Adrenal gland (tissue), 12 donors: ENCODE results near the gene C12orf57. TPM values are rescaled to one million over a fixed set of nuclear protein-coding genes. Genes with fewer than 3 reads are reported as not detected.
A peak's percentile ranks its signal among the peaks of the same experiment; 100 is the strongest.

Source experiments
- DNase-seq, 7 donors: peaks; one replicate each; pipeline ENCODE4 v3.0.0-alpha.2; 2019 to 2020
- H3K27ac ChIP-seq, 5 donors: fragments of 200-600 bp; sonication (generic) in 4 of 5; 1 replicate in 3 of 5; 2 replicates in 2 of 5; pipeline versions ENCODE4 v1.5.1 to v1.8.0; 2016 to 2020; ENCODE audit warnings: mild to moderate bottlenecking in 1 of 5
- H3K27me3 ChIP-seq: fragments of 200-600 bp; 2 replicates; pipeline ENCODE4 v1.8.0; 2021
- H3K36me3 ChIP-seq, 2 donors: fragments of 200-600 bp; replicated peaks in 1 of 2; 1 replicate in 1 of 2; 2 replicates in 1 of 2; pipeline versions ENCODE4 v1.5.1 to v1.8.0; 2018 to 2022
- H3K4me1 ChIP-seq, 2 donors: fragments of 200-600 bp; replicated peaks in 1 of 2; 1 replicate in 1 of 2; 2 replicates in 1 of 2; pipeline versions ENCODE4 v1.5.1 to v1.8.0; 2018 to 2021
- H3K4me3 ChIP-seq, 4 donors: fragments of 200-600 bp; sonication (generic) in 3 of 4; one replicate each; pipeline ENCODE4 v1.5.1; 2016 to 2018
- H3K9me3 ChIP-seq, 3 donors: fragments of 200-600 bp; sonication (generic) in 1 of 3; replicated peaks in 1 of 3; 1 replicate in 2 of 3; 2 replicates in 1 of 3; pipeline versions ENCODE4 v1.5.1 to v1.8.0; 2016 to 2021
- POLR2A ChIP-seq, 2 donors: fragments of 450-650 bp; IDR thresholded peaks; one replicate each; pipeline ENCODE4 v1.6.1; 2017; ENCODE audit warnings: antibody characterized with exemption in 2 of 2, mild to moderate bottlenecking in 2 of 2, moderate library complexity in 1 of 2
- WGBS, 4 donors: extraction: QIAGEN DNeasy Blood & Tissue Kit in 2 of 4; methylation state at CpG; one replicate each; pipeline versions ENCODE4 v1.1.5 to v1.1.7; 2013 to 2017; 5-methylcytosine and 5-hydroxymethylcytosine counted together
- intact Hi-C, 2 donors: fragments of 100-400 bp; cut with DNase I; formaldehyde crosslinking; loops; one replicate each; pipeline versions ENCODE4 v1.14.1 to v1.15.0; 2022 to 2023
- polyA plus RNA-seq, 3 donors: library from polyadenylated mRNA; stranded (reverse); fragments of 200-250 nt in 2 of 3; fragments of 350-450 nt in 1 of 3; fragmentation: Illumina TruSeq in 1 of 3; extraction: RNeasy Lipid Tissue Mini Kit (QIAGEN cat#74804) in 1 of 3; gene quantifications; one replicate each; pipeline ENCODE4 v1.2.3, GENCODE V29; 2013 to 2014
- total RNA-seq, 9 donors: library from RNA; depleted of rRNA in 4 of 9; stranded (reverse); fragments of >200 nt in 4 of 9; fragments of 120-200 nt in 1 of 9; fragmentation: NEBNext Ultra II Directional in 1 of 9; extraction: Animal tissue kit (Norgen Biotek cat#: 25700) in 1 of 9; gene quantifications; one replicate each; pipeline versions ENCODE4 v1.1.0 to v1.2.4, GENCODE V29; 2013 to 2023
- TF ChIP-seq, protein P1 (sequence below), 6 experiments: fragments of 450-650 bp in 4 of 6; fragments of 200-600 bp in 2 of 6; sonication (generic) in 1 of 6; IDR thresholded peaks; 1 replicate in 5 of 6; 2 replicates in 1 of 6; pipeline versions ENCODE4 v1.5.1 to v1.8.0; 2016 to 2021; ENCODE audit warnings: antibody characterized with exemption in 6 of 6, mild to moderate bottlenecking in 2 of 6, moderate library complexity in 1 of 6
- donor health status: healthy with polysubstance abuse.
- donor health status: Bipolar disorder and iron deficiency.
- donor health status: DM: yes; HTN: yes; CAD: no.
- donor health status: DM: no; HTN: no; CAD: no.
- donor health status: DM: no; HTN: no; CAD: no.
- donor health status: DM: yes; HTN: yes; CAD: no.

C12orf57 gene
- total and polyA plus RNA-seq, 12 donors, result 58.4 to 505 (median 277) TPM

GRCh38 chr12:6975297-6976032 is 31.6 kb downstream of the C12orf57 start:
- no peaks in the 10 kb centered on the region for H3K9me3 ChIP-seq
- H3K27ac ChIP-seq, result no peak overlapping the region
- intact Hi-C loops, result loop anchor here in 1 of 2 donors (5.0 kb wide), 1 partner anchor 42 kb away; the partner anchor contains the start of gene LPCAT3
- 88 to 93% (median 92%) methylated on average over 2 of the region's 2 CpGs for WGBS, 4 donors
- H3K27me3 ChIP-seq, result no peaks in the 10 kb centered on the region
- no peak for TF ChIP-seq POLR2A (IDR thresholded peaks at IDR 0.05)
- TF ChIP-seq, protein P1, sequence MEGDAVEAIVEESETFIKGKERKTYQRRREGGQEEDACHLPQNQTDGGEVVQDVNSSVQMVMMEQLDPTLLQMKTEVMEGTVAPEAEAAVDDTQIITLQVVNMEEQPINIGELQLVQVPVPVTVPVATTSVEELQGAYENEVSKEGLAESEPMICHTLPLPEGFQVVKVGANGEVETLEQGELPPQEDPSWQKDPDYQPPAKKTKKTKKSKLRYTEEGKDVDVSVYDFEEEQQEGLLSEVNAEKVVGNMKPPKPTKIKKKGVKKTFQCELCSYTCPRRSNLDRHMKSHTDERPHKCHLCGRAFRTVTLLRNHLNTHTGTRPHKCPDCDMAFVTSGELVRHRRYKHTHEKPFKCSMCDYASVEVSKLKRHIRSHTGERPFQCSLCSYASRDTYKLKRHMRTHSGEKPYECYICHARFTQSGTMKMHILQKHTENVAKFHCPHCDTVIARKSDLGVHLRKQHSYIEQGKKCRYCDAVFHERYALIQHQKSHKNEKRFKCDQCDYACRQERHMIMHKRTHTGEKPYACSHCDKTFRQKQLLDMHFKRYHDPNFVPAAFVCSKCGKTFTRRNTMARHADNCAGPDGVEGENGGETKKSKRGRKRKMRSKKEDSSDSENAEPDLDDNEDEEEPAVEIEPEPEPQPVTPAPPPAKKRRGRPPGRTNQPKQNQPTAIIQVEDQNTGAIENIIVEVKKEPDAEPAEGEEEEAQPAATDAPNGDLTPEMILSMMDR (IDR thresholded peaks at IDR 0.05), result no peak
- peak in 1 of 7 donors; percentile 5 for DNase-seq
- peaks cover 10 to 12% of the 10 kb centered on the region in 2 donors for H3K4me1 ChIP-seq
- peaks cover 0 to 66% of the 10 kb centered on the region in 2 donors for H3K36me3 ChIP-seq
- no peak overlapping the region for H3K4me3 ChIP-seq

GRCh38 chr12:6977653-6978052 is 33.8 kb downstream of the C12orf57 start:
- no peak for DNase-seq
- intact Hi-C loops, result loop anchor here in 1 of 2 donors (5.0 kb wide), 1 partner anchor 40 kb away; the partner anchor contains the start of gene LPCAT3
- Histone ChIP-seq H3K27me3 (no peaks in the 10 kb centered on the region), H3K9me3 (no peaks in the 10 kb centered on the region), H3K4me3 (no peak overlapping the region), H3K36me3 (peaks cover 0 to 87% of the 10 kb centered on the region in 2 donors), H3K27ac (no peak overlapping the region), H3K4me1 (peaks cover 7 to 10% of the 10 kb centered on the region in 2 donors)
- TF ChIP-seq POLR2A (IDR thresholded peaks at IDR 0.05), result no peak
- TF ChIP-seq, protein P1 (IDR thresholded peaks at IDR 0.05), result no peak
- 82 to 86% (median 83%) methylated on average over 10 of the region's 10 CpGs for WGBS, 4 donors

- intact Hi-C loops, result loop anchor here in 1 of 2 donors (5.0 kb wide), 1 partner anchor 39 kb away; the partner anchor contains the start of gene LPCAT3
- H3K4me3 ChIP-seq, result no peak overlapping the region
- TF ChIP-seq, protein P1 (IDR thresholded peaks at IDR 0.05), result no peak
- TF ChIP-seq POLR2A (IDR thresholded peaks at IDR 0.05), result no peak
- DNase-seq, result peak in 1 of 7 donors; percentile 12
- no peaks in the 10 kb centered on the region for H3K9me3 ChIP-seq
- H3K27ac ChIP-seq, result no peak overlapping the region
- 86 to 92% (median 88%) methylated on average over 6 of the region's 6 CpGs for WGBS, 4 donors
- peaks cover 0 to 93% of the 10 kb centered on the region in 2 donors for H3K36me3 ChIP-seq
- H3K27me3 ChIP-seq, result no peaks in the 10 kb centered on the region
- peaks cover 7 to 10% of the 10 kb centered on the region in 2 donors for H3K4me1 ChIP-seq
Measured at GRCh38 chr12:6978188-6978587, 34.4 kb downstream of the C12orf57 start.

DNA sequence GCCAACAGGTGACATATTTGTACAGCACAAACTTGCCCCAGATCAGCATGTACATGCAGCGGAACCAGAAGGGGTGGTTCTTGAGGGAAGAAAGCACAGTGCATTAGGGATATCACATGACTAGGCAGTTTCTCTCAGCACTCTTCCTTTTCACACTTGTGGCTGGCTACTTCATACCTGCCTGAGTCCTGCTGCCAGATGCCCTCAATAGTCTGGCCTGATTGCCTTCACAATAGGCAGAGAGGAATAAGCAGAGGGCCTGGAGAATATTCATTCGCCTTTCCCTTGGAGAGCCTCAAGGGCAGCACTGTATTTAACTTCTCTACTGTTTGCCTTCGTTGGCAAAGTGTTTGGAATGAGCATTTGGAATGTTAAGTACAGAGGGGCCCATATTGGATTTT is 34.8 kb downstream of the C12orf57 start:
- TF ChIP-seq POLR2A (IDR thresholded peaks at IDR 0.05), result no peak
- TF ChIP-seq, protein P1 (IDR thresholded peaks at IDR 0.05), result no peak
- Histone ChIP-seq H3K27me3 (no peaks in the 10 kb centered on the region), H3K4me1 (peaks cover 7 to 10% of the 10 kb centered on the region in 2 donors), H3K9me3 (no peaks in the 10 kb centered on the region), H3K27ac (no peak overlapping the region), H3K4me3 (no peak overlapping the region), H3K36me3 (peaks cover 0 to 97% of the 10 kb centered on the region in 2 donors)
- WGBS, 4 donors, result 85 to 93% (median 87%) methylated on average over 3 of the region's 3 CpGs
- DNase-seq, result no peak
- intact Hi-C loops, result loop anchor here in 1 of 2 donors (5.0 kb wide), 1 partner anchor 39 kb away; the partner anchor contains the start of gene LPCAT3
